ENCODE data around the gene PIEZO1.
A peak's percentile ranks its signal among the peaks of the same experiment; 100 is the strongest.

Gene PIEZO1, protein sequence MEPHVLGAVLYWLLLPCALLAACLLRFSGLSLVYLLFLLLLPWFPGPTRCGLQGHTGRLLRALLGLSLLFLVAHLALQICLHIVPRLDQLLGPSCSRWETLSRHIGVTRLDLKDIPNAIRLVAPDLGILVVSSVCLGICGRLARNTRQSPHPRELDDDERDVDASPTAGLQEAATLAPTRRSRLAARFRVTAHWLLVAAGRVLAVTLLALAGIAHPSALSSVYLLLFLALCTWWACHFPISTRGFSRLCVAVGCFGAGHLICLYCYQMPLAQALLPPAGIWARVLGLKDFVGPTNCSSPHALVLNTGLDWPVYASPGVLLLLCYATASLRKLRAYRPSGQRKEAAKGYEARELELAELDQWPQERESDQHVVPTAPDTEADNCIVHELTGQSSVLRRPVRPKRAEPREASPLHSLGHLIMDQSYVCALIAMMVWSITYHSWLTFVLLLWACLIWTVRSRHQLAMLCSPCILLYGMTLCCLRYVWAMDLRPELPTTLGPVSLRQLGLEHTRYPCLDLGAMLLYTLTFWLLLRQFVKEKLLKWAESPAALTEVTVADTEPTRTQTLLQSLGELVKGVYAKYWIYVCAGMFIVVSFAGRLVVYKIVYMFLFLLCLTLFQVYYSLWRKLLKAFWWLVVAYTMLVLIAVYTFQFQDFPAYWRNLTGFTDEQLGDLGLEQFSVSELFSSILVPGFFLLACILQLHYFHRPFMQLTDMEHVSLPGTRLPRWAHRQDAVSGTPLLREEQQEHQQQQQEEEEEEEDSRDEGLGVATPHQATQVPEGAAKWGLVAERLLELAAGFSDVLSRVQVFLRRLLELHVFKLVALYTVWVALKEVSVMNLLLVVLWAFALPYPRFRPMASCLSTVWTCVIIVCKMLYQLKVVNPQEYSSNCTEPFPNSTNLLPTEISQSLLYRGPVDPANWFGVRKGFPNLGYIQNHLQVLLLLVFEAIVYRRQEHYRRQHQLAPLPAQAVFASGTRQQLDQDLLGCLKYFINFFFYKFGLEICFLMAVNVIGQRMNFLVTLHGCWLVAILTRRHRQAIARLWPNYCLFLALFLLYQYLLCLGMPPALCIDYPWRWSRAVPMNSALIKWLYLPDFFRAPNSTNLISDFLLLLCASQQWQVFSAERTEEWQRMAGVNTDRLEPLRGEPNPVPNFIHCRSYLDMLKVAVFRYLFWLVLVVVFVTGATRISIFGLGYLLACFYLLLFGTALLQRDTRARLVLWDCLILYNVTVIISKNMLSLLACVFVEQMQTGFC (N-terminal part only)

DNA sequence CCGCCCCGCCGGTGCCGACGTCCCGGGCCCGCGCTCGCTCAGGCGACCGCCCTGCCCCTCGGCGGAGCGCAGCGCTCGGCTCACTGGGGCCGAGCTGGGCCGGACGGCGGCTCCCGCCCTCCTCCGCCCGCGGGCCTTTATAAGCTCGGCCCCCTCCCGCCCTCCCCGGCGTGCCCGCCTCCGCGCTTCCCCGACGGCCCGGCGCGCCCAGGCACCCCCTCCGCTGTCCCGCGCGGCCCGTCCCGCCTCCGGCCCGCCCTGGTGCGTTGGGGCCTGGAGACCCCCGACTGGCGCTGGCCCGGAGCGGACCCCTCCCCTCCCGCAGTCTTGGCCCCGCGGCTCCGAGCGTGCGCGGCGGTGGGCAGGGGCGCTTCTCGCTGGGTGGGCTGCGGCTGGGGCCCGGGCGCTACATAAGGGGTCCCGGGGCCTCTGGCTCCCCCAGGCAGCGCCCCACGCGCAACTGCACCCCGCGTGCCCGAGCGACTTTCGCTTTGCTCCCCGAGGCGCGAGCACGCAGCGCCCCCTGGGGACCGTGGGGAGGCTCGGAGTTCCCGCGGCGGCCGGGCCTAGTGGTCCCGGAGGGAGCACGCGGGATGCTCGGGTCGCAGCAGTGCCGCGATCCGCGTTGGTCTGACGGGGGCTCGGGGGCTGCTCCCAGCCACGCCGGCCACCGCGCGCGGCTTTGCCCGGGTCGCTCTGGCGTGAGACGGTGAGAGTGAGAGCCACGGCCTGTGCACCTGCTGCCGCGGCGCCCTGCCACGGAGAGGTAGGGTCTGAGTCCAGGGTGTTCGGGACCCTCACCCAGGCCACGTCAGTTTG is at the start of gene PIEZO1:
TSS of gene PIEZO1 (minus strand) at position 115 of the 819 bp plus-strand sequence. CDS start 256 bp downstream, outside the sequence.
- H3K9me3 Mint-ChIP-seq: no peaks in the 10 kb centered on the region
- peaks cover 76% of the 10 kb centered on the region for H3K27me3 Mint-ChIP-seq (ENCODE audit: low read depth, poor library complexity)
- peaks cover 16% of the 10 kb centered on the region for H3K4me1 Mint-ChIP-seq
- no peak within 1 kb of the TSS for H3K27ac Mint-ChIP-seq
- DNase-seq: peak; percentile 73
- no peaks in the 10 kb centered on the region for H3K36me3 Mint-ChIP-seq (ENCODE audit: low read depth)
- peak within 1 kb of the TSS; percentile 76 for H3K4me3 Mint-ChIP-seq
- TF ChIP-seq, protein P1, sequence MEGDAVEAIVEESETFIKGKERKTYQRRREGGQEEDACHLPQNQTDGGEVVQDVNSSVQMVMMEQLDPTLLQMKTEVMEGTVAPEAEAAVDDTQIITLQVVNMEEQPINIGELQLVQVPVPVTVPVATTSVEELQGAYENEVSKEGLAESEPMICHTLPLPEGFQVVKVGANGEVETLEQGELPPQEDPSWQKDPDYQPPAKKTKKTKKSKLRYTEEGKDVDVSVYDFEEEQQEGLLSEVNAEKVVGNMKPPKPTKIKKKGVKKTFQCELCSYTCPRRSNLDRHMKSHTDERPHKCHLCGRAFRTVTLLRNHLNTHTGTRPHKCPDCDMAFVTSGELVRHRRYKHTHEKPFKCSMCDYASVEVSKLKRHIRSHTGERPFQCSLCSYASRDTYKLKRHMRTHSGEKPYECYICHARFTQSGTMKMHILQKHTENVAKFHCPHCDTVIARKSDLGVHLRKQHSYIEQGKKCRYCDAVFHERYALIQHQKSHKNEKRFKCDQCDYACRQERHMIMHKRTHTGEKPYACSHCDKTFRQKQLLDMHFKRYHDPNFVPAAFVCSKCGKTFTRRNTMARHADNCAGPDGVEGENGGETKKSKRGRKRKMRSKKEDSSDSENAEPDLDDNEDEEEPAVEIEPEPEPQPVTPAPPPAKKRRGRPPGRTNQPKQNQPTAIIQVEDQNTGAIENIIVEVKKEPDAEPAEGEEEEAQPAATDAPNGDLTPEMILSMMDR (IDR thresholded peaks at IDR 0.05): peak; percentile 51

DNA sequence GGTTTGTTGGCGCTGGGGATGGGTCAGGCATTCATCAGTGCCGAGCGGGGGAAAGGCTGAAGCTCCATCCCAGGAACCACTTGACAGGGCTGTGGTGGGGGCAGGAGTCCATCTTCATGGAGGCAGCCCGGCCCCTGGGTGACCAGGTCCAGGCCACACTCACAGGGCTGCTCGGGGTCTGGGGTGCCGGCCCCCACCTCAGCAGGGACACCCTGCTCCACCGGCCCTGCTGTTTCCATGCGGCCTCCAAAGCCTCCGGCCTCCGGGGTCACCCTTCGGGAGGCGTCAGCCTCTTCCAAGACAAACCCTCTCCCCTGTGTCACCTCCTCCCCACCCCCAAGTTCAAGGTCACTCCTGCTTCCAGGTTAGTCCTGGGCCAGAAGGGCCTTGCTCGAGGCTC is 49.6 kb upstream of the PIEZO1 start:
- no peak overlapping the region for H3K4me3 Mint-ChIP-seq
- H3K36me3 Mint-ChIP-seq (ENCODE audit: low read depth): no peaks in the 10 kb centered on the region
- H3K27me3 Mint-ChIP-seq (ENCODE audit: low read depth, poor library complexity): peaks cover 9% of the 10 kb centered on the region
- no peaks in the 10 kb centered on the region for H3K9me3 Mint-ChIP-seq
- H3K27ac Mint-ChIP-seq: no peak overlapping the region
- peaks cover 13% of the 10 kb centered on the region for H3K4me1 Mint-ChIP-seq
- TF ChIP-seq, protein P1 (IDR thresholded peaks at IDR 0.05): no peak
- no peak for DNase-seq

DNA sequence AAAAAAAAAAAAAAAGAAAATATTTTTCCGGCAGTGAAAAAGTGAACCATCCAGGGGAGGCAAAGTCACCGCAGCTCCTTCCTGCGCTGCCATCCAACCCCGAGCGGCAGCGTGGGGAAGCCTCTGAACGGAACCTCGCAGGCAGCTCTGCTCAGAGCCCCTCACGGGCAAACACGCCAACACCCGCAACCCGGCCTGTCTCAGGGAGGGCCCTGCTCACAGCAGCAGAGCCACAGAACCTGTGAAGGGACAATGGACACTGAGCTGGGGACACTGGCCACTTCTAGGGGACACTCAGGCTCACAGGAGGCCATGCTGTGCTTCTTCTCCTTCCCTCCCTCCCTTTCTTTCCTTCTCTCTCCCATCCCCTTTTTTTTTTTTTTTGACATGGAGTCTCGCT is 48.1 kb upstream of the PIEZO1 start:
- H3K9me3 Mint-ChIP-seq: no peaks in the 10 kb centered on the region
- H3K4me3 Mint-ChIP-seq: no peak overlapping the region
- no peaks in the 10 kb centered on the region for H3K36me3 Mint-ChIP-seq (ENCODE audit: low read depth)
- H3K27me3 Mint-ChIP-seq (ENCODE audit: low read depth, poor library complexity): peaks cover 11% of the 10 kb centered on the region
- H3K4me1 Mint-ChIP-seq: peaks cover 13% of the 10 kb centered on the region
- TF ChIP-seq, protein P1 (IDR thresholded peaks at IDR 0.05): no peak
- H3K27ac Mint-ChIP-seq: no peak overlapping the region
- no peak for DNase-seq

DNA sequence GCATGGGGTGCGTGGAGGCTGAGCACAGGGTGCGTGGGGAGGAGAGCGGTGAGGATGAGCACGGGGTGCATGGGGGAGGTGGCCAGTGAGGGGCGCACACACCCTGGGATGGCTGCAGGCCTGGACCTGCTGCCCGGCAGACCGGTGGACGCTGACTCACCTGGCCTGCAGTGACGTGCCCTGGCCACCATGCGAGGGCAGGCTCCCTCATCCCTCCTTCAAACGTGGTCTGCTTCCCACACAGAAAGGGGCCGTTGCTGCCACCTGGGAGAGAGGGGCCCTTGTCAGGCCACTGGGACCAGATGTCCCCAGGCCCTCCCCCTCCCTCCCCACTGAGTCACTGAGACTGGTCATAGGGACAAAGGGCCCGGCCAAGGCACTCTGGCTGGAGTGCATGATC is 46.8 kb upstream of the PIEZO1 start:
- no peak overlapping the region for H3K27ac Mint-ChIP-seq

More for the DNA sequence above, 46.8 kb upstream of the PIEZO1 start:
- Mint-ChIP-seq H3K36me3 (ENCODE audit: low read depth) (no peaks in the 10 kb centered on the region), H3K4me3 (no peak overlapping the region), H3K4me1 (peaks cover 13% of the 10 kb centered on the region), H3K27me3 (ENCODE audit: low read depth, poor library complexity) (peaks cover 11% of the 10 kb centered on the region), H3K9me3 (no peaks in the 10 kb centered on the region)
- no peak for DNase-seq
- TF ChIP-seq, protein P1 (IDR thresholded peaks at IDR 0.05): no peak
